Embryonic facial prominence (tissue), 1 donor: ENCODE results near the gene CYP11A1.
"Not testable (repeated sequence)": the region's sequence is repeated elsewhere in the genome, so short reads cannot be mapped to it uniquely, and the experiment has no call there.

Experiments used
- DNase-seq: peaks from one replicate; pipeline ENCODE4 v3.0.0-alpha.2; 2016; ENCODE audit errors: extremely low spot score

Gene CYP11A1

DNA sequence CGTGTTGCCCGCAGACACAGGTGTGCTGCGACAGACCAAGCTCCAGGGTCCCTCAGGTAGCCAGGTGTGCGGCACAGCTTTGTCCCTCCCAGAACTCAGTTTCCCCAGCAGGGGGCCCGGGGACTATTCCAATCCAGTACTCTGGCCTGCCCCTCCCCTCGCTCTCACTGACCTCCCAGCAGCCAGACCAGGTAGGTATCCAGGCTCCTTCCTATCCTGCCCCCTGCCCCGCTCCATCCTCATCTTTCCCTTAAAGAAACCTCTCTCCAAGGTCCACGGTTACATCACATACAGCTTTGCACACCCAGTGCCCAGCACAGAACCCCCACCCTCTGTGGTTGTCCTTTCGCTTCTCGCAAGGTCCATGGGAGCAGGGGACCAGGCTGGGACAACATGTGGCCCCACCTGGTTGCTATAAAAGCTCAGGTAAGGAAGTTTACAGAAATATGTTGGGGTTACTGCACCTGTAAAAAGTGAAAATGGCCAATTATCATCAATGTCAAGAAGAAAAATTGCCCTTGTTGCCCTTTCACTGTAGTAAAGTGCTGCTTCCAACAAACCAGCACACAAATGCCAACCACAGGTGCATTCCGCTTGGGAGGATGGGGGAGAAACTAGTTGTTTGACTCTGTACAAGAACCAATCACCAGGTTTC is 7.3 kb upstream of the CYP11A1 start:
- DNase-seq, result no peak

DNA sequence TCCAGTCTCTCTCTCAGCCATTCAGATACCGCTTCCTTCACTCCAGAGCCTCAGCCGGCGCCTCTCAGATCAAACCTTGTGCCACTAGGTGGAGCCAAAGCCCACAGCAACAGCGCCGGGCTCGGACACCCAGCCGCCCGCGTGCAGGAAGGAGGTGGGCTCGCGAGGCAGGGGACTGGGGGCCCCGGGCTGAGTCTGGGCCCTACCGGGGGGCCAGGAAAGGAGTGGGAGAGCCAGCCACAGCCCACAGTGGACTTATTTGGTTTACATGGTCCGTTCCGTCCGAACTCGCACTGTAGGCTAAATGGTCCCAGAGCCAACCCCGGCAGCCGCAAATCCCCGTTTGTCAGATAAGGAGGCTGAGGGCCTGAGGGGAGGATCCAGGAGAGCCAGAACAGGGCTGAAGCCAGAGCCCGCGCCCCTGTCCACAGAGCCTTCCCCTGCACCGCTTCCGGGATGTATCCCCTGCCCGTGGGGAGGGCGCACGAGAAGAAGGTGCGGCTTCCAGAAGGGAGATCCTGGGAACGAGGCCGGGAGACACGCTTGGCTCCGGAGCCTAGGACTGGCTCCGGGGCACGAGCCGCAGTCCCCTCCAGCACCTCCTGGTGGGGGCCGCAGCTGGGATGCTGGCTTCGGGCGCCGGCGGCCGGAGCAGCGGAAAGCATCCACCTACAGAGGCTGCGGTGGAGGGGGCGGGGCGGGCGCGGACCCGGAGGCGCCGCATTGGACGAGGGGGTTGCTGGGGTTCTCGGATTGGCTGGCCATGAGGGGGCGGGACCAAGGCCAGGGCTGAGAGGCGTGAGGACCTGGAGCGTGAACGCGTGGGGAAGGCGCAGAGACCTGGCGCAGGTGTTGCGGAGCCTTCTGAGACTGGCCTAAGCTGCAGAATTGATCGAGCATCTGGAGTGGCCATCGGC is 6.5 kb upstream of the CYP11A1 start:
- DNase-seq, result peak; percentile 74

DNA sequence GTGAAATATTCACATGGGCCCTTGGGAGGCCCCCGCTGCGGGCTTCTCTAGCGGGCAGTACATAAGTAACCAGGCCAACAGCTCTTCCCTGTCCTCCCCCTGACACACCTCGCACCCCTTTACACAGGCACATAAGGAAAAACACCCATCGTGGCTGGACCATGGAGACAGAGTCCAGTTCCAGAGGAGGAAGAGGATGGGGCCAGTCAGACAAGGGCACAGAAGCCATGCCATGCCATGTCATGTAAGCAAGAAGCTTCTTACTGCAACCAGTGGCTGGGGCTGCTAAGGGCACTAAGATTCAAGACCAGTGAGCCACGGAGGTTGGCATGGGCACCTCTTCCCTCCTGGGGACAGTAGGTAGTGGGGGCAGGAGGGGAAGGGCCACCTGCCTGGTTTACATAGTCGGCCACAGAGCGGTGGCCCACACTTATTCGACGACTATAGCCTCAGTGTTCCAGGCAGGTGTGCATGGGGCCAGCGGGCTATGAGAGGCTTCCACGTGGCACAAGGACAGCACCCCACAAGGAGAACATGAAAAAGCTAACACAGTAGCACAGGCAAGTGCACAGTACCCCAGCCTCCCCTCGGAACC is 5.7 kb upstream of the CYP11A1 start:
- no peak for DNase-seq

DNA sequence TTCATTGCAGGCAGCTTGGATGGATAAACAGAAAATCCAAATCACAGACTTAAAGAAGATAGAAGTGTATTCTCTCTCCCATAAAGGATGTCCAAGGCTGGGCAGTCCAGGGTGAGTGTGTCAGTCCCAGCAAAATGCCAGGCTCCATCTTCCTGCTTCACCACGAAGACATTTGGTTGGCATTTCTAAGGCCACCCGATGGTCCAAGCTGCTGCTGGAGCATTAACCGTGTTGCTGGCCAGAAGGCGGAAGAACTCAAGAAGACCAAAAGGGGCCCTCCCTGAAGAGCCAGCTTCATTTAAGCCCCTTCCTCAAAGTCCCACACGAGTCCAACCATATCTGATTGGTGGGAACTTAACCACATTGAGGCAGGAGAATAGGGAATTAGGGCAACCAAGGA is 3.0 kb upstream of the CYP11A1 start:
- no peak for DNase-seq

DNA sequence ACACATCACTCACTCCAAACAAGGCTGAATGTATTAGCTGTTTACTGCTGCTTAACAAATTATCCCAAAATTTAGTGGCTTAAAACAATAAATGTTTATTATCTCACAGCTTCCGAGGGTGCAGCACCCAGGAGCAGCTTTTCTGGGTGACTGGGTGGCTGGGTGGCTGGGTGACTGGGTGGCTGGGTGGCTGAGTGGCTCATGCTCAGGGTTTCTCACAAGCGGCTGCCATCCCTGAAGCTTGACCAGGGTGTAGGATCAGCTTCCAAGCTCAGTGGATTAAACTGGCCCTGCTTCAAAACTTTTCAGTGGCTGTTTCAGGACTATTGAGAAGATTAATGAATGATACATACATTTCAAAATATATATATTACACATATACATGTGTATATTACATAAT is 2.3 kb upstream of the CYP11A1 start:
- no peak for DNase-seq

DNA sequence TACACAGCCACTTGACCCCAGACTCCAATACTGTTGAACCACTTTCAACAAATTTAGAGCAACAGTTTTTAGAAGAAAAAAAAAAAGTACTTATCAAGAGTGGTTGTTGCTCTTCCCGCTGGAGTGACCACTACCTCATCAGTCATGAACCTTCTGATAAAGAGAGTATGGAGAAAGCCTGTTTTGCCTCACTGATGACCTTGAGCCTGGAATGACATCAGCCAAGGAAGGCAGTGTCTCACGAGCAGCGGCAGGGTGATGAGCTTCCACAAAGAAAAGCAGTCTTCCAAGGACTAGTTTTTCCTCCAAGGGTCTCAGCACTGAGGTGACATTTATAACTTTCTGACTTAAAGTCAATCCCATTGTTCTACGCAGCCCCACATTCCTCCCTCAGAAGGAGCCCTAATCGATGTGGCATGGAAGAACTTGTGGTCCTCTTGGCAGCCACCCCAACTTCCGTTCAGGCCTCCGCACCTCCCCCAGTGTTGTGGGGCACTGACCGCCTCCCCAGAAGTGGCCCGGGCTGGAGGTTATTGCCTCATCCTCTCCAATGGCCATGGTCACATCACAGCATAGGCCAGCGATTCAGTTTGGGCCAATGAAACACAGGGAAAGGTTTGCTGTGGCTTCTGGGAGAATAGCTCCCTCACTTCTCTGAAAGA is 1.8 kb upstream of the CYP11A1 start:
- no peak for DNase-seq

DNA sequence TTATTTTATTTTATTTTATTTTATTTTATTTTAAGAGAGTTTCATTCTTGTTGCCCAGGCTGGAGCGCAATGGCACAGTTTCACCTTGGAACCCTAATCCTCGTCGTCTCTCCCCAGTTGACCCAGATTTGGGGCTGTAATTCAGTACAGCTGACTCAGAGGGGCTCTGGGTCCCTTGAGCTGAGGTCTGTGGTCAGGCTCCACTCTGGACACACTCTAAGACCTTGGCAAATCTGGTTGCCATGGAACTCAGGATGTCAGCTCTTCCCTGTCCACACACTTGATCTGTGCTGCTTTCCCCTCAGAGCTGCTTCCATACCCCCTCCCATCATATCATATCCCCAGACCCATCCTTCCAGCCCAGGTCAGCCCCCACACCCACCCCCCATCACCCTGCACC is 675 bp upstream of the CYP11A1 start:
- DNase-seq, result no peak

DNA sequence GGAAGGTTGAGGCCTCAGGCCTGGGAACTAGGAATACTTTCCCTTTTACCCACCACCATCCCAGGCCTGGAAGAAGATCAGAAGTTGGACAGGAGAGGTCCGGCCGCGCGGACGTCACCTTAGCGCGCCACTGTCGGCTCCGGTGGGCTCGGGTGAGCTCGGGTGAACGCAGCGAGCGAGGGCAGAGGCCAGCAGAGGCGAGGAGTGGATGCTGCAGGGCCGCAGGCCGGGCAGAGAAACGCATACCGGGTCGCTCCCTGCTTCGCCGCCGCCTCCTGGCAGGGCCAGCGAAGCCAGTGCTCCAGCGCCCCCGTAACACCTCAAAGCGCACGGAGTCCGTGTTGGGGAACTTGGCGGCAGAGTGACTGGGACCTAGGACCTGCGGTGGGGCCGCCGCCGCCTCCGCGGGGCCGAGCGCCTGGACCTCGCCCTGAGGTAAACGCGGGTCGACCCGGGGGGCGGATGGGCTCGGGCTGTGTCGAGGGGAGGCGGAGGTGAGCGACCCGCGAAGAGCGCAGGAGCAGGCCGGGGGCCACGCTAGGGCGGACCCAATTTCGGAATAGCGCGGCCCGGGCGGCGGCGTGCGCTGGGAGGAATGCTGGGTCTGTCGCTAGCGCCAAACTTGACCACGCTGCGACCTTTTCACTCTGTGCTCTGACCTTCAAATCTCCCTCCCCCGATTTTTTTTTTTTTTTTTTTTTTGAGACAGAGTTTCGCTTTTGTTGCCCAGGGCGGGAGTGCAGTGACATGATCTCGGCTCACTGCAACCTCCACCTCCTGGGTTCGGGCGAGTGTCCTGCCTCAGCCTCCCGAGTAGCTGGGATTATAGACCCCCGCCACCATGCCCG is 1.6 kb downstream of the CYP11A1 start:
- DNase-seq, result no peak

DNA sequence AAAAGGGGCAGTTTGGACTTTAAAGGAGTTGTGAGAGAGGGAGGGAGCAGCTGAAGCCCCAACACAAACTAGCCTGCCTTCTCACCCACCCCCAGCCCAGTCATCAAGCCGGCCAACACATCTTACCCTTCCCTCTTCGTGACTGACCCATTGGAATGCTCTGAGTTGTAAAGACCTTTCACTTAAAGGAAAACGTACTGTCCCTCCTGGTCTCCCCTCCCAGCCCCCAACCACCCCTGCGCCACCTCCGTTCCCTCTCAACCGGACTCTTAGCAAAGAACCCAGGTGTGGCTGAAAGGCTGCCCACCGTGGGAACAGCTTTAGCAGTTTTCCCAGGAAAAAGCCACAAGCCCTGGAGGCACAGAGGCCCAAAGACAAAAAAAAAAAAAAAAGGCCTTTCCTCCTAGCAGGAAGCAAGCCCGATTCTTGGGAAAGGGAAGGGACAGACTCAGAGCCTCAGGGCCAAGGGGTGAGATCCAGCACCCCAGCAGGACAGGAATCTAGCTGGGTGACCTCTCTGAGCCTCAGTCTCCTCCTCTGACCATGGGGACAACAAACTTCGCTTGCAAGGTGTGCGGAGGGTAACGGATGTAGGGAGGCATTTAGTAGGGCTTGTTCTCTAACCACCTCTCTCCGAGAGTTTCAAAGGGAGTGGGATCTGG is 2.4 kb downstream of the CYP11A1 start:
- no peak for DNase-seq

DNA sequence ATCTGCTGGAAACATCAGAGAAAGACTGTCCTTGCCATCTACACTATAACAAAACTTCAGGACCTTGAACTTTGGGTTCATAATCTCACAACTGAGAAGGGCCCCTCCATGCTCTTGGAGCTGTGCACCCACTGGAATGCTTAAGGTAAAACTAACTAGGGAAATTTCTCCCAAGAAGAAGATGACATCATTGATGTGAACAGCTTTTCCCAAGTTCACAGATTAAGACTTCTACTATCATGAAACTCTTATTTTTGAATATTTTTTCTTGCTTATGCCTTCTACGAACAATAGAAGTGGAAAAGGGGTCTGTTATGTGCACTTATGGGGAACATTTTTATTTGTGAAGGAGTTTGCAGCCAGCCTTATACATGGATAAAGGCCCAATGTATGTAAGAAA is 5.0 kb downstream of the CYP11A1 start:
- DNase-seq, result no peak

DNA sequence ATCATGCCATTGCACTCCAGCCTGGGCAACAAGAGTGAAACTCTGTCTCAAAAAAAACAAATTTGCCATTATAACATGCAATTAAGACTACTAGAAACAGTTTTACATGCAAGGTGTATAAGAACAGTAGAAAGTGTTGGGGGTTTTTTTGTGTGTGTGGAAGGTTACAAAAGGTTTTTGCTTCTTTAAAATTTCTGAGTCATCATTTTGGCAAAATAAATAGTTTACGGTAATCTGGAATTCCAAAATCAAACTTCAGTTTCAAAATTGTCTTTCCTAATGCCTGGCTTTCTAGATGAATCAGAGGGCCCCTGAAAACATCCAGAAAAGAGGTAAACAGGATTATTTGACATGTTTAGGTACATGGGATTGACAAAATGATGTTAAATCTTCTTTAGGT is 6.6 kb downstream of the CYP11A1 start:
- not testable (repeated sequence) for DNase-seq

DNA sequence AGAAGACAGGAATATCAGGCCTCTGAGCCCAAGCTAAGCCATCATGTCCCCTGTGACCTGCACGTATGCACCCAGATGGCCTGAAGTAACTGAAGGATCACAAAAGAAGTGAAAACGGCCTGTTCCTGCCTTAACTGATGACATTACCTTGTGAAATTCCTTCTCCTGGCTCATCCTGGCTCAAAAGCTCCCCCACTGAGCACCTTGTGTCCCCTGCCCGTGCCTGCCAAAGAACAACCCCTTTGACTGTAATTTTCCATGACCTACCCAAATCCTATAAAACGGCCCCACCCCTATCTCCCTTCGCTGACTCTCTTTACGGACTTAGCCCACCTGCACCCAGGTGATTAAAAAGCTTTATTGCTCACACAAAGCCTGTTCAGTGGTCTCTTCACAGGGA is 8.1 kb downstream of the CYP11A1 start:
- not testable (repeated sequence) for DNase-seq

DNA sequence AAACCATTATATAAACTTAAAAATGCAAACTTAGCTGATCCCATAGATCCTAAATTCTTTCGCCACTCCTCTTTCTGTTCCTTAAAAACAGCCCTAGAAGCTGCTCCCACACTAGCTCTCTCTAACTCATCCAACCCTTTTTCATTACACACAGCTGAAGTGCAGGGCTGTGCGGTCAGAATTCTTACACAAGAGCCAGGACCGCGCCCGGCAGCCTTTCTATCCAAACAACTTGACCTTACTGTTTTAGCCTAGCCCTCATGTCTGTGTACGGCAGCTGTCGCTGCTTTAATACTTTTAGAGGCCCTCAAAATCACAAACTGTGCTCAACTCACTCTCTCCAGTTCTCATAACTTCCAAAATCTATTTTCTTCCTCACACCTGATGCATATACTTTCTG is 9.9 kb downstream of the CYP11A1 start:
- not testable (repeated sequence) for DNase-seq

DNA sequence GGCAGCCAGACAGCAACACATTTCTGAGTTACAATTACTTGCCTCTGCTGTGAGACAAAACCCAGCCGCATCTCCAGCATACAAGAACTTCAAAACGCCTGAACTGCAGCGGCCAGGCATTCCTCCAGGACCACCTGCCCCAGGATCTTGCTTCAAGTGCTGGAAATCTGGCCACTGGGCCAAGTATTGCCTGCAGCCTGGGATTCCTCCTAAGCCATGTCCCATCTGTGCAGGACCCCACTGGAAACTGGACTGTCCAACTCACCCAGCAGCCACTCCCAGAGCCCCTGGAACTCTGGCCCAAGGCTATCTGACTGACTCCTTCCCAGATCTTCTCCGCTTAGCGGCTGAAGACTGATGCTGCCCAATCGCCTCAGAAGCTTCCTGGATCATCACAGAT is 11.4 kb downstream of the CYP11A1 start:
- DNase-seq, result not testable (repeated sequence)

DNA sequence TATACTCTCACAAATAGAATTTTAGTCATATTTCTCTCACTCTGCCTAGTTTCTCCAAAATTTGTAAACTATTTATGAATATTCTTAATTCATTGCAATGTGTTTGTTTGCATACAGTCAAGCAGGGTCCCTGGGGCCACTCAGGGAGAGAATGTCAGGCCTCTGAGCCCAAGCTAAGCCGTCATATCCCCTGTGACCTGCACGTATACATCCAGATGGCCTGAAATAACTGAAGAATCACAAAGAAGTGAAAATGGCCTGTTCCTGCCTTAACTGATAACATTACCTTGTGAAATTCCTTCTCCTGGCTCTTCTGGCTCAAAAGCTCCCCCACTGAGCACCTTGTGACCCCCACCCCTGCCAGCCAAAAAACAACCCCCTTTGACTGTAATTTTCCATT is 13.5 kb downstream of the CYP11A1 start:
- DNase-seq, result not testable (repeated sequence)

DNA sequence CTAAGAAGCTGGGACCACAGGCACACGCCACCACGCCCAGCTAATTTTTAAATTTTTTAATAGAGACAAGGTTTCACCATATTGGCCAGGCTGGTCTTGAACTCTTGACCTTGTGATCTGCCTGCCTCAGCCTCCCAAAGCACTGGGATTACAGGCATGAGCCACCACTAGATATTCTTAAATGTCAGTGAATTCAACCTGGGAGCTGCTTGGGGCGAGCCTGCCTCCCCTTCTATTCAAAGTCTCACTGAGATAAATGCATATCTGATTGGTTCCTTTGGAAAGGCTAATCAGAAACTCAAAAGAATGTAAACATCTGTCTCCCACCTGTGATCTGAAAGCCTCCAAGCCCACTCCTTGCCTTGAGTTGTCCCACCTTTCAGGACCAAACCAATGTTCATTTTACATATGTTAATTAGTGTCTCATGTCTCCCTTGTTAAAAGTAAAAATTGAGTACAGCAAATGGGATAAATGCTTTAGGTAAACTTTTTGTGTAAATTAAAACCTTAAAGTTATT is 15.0 kb downstream of the CYP11A1 start:
- DNase-seq, result no peak

DNA sequence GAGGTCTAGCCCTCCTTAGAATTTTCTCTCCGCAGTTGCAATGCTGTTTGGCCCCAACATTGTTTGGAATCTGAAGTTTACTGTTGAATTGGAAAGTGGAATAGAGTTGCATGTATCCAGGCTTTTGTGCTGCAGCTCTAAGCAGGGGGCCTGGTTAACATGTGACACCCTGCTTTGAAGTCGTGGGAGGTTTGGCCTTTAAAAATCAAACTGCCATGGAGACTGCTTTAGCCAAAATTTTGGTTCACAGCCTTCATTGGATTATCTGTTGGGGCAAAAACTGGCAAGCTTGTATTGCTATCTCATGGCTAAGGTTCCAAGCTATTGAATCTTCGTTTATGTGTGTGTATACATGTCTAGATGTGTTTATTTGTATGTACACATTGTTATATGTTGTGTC is 15.8 kb downstream of the CYP11A1 start:
- no peak for DNase-seq

DNA sequence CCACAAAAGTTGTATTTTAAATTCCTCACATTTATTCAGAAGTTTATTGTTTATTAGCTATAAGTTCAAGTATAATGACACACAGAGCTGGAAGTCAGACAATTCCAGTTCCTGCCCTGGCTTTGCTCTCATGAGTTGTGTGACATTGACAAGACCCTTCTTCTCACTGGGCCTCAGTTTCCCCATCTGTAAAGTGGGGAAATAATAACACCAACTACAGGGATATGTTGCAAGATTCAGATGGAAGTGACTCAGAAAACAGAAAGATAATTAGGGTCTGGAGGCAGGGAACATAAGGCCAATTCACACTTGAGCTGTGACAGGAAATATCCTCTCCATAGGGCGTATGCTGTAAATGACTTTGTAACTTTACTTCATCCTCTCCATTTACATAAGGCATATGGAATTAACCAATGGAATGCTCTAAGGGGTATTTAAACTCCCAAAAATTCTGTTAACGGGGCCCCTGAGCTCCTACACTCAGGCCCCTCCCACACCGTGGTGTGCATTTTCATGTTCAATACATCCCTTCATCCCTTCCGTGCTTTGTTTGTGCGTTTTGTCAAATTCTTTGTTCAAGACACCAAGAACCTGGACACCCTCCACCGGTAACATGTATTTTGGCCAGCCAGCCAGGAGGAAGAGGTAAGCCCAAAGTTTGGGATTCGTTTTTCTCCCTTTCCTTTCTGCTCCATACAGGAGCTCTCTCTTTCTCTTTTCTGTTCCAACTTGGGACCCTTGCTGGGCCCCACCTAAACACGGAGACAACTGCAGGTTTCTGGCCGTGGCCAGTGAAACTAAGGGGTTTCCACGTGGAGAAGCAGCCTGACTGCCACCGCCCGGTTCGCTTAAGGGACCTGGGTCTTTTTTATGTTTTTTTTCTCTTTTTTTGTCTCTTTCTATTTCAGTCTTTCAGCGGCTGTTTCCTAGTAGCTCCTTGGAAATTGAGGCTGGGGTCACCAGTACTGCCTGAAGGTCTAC is 16.9 kb downstream of the CYP11A1 start:
- DNase-seq, result no peak

DNA sequence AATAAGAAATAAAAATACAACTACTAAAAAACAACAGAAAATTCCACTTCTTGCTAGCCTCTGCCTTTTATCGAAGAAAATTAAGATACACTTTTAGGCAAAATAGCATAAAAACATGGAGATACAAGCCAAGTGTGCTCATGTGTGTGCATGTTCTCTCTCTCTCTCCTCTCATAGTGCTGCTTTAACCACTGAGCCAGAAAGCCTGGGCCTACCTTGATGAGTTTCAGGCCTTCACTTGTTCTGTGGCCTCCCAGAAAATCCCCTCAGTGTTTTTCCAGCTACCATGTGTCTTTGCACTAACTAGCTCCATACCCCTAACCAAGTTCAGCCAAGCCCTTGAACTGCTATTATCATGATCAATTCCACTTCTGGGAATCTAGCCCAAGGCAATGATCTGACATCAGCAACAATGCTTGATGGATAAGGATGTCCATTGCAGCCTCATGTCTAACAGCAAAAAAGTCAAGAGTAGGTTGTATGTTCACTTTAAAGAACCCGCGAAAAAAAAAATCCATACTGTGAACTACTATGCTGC is 18.1 kb downstream of the CYP11A1 start:
- DNase-seq, result no peak
